OCI-M2 (cell line): ENCODE measurements around the gene F8.
"Not testable (repeated sequence)": the region's sequence is repeated elsewhere in the genome, so short reads cannot be mapped to it uniquely, and the experiment has no call there.

ENCODE experiments used
- DNase-seq: peaks from one replicate; lab custom pipeline; 2025; ENCODE audit not compliant: unreplicated experiment; lab: John Stamatoyannopoulos, UW

Gene F8

GRCh38 chrX:155031657-155032056 lies 9.1 kb upstream of the F8 start:
- no peak for DNase-seq

DNA sequence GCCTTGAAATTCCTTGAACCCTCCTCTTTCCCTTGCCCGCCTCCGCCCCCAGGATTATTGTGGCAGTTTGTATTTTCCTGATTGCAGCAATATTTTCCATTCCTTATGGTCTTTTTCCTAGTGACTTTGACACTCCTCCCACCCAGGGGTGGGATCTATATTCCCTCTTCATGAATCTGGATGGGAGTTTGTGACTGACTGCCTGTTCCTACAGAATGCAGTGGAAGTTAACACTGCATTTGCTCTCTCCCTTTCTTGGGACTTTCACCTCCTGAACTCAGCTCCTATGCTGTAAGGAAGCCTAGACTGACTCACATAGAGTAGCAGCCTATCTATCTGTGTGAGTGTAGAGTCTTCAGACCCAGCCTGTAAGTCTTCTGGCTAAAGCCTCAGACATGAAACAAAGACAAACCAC lies 6.4 kb upstream of the F8 start:
- no peak for DNase-seq

DNA sequence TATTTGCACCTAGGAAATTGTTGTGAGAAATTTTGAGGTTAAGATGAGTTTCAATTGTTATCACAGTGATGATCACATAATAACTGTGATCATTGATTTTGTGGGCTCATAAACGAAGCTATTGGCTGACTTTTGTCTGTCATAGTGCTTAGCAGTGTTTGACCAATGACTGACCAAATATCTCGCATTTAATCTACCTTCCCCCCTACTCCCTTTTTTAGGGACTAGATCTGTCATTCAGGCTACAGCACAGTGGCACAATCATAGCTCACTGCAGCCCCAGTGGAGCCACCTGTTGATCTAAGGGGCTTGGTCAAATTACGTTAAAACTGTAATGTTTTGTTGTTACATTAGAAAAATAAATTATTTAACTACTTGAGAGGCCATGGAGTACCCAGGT lies 5.6 kb upstream of the F8 start:
- DNase-seq: no peak

DNA sequence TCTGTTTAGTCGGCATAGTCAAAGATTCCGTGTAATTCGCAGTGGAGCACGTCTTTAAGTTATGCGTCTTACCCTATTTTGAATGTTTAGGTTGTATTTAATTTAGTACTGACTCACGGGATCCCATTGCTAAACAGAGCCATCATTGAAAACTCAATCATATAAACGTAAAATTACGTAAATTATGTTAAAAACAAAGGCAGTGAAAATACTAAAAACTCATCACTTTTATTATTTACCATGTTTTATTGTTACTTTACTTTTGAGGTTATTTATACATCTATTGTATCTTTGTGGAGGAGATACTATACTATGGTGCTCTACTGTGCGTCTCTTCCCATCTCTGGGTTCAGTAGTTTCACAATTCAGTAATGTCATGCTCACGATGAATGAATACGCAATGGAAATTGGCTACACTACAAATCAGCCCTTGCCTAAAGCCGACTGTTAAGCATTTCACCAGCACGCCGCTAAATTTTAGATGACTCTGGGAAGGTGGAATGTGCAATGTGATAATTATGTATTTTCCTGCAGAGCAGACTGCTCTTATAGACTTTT lies 5.1 kb upstream of the F8 start:
- DNase-seq: no peak

GRCh38 chrX:155026727-155027508 lies 4.4 kb upstream of the F8 start, which contains the start of gene FUNDC2:
Gene FUNDC2, plus strand, starts transcription at chrX:155026844. Its CDS starts 95 bp downstream, at chrX:155026939.
- DNase-seq: peak; percentile 48

DNA sequence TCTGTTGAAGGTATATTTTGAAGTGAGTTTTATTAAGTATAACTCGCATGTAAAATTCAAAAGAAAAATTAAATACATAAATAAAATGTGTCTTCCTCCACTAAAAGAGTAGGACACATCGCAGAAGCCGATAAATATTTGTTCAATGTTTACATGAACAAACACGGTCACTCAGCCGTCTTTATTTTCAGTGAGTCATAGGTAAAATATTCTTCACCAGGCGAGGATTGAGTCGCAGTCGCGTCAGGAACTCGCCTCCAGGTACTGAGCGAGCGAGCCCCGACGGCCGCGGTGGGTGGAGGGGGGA lies 3.9 kb upstream of the F8 start:
- DNase-seq: no peak

- no peak for DNase-seq
Observed at GRCh38 chrX:155023907-155024833, 1.6 kb upstream of the F8 start.

- DNase-seq: no peak
Observed at GRCh38 chrX:155020591-155020990, 1.9 kb downstream of the F8 start.

GRCh38 chrX:155009994-155010472 lies 12.5 kb downstream of the F8 start:
- no peak for DNase-seq

DNA sequence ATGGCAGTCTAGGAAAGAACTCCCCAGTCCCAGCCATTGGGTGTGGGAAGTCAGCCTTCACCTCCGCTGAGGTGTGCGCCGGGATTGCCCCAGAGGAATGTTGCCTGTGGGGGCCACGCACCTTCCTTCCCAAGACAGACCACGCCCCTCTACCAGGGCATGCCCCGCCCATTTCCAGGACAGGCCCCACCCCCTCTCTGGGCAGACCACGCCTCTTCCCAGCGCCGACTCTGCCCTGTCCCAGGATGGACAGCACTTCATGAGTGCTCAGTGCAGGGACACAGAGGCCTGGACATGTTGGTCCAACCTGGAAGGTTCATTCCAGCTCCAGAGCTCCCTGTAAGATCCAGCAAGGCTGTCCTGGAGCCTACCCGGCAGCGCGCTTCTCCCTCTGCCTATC lies 13.9 kb downstream of the F8 start:
- not testable (repeated sequence) for DNase-seq

- DNase-seq: not testable (repeated sequence)
Observed at GRCh38 chrX:155006913-155007671, 15.4 kb downstream of the F8 start.

GRCh38 chrX:155006379-155006778 lies 16.1 kb downstream of the F8 start:
- not testable (repeated sequence) for DNase-seq

GRCh38 chrX:155005190-155005589 lies 17.3 kb downstream of the F8 start:
- no peak for DNase-seq

DNA sequence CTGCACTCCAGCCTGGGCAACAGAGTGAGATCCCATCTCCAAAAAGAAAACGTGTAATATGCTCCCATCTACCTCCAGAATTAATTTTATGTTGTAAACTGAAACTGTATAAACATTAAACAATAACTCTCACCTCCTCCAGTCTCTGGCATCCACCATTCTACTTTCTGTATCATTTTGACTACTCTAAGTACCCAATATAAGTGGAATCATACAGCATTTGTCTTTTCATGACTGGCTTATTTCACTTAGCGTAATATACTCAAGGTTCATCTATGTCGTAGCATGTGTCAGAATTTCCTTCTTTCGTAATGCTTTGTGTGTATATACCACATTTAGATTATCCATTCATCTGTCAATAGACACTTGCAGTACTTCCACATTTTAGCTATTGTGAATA lies 20.6 kb downstream of the F8 start:
- no peak for DNase-seq

DNA sequence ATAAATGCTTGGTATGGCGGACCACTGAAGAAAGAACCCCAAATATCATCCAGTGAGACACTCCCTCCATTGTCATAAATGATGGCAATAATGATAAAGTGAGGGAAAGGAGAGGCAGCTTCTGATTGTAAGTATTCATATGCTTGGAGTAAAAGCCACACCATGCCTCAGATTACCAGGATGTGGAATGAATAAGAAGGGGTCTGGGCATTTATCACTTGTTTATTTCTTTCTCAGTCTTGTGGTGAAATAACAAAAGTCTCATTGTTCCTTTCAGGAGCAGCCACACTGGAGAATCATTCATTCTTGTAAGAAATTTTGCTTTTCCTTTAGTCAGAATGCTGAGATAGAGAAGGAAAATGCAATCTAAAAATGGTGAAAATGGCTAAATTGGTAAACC lies 21.7 kb downstream of the F8 start:
- DNase-seq: no peak

DNA sequence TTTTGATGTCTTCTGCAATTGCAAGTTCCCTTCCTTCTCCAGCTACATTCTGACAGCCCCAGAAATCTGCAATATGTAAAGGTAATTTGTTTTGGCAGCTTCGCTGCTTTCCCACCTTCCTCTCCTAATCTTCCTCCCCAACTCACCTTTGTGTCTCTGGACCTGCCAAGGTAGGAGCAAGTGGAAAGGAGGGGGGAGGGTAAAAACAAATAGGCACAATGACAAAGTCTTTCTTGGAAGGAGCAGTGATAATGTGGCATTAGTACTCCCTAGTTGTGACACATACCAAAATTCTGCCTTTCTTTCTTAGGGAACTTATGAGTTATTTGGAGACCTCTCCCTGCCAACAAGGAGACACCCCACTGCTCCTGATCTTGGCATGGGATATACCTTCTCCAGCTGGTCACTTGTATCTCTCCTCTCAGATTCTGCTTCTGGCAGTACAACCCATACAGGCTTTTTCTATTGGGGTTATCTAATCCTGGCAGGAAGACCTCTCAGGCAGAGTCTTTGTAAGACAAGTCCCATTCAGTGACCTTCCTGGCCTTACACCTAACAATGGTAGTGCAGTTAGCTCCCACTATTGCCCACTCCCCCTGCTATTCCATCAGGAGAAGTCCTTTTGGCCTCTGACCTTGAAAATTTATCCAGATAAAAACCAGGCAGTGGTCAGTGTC lies 24.2 kb downstream of the F8 start:
- DNase-seq: no peak

DNA sequence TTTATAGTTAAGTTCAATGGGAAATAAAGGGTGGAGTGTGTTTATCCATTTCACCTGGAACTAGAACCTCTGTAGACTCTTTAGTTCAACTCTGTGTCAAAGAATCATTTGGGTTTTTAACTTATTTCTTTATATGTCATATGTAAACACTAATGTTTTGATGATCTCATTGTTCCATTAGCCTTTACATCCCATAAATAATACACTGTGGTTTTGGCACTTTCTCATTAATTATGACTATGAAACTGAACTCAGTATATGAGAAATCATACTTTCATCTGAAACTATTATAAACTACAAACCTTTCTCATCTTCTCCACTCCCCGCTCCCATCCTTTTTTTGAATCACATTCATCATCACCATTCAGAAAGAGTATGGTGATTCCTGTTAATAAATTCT lies 31.0 kb downstream of the F8 start:
- DNase-seq: no peak

- DNase-seq: no peak
Observed at GRCh38 chrX:154991039-154991438, 31.5 kb downstream of the F8 start.

- no peak for DNase-seq
Observed at GRCh38 chrX:154990496-154990895, 32.0 kb downstream of the F8 start.

DNA sequence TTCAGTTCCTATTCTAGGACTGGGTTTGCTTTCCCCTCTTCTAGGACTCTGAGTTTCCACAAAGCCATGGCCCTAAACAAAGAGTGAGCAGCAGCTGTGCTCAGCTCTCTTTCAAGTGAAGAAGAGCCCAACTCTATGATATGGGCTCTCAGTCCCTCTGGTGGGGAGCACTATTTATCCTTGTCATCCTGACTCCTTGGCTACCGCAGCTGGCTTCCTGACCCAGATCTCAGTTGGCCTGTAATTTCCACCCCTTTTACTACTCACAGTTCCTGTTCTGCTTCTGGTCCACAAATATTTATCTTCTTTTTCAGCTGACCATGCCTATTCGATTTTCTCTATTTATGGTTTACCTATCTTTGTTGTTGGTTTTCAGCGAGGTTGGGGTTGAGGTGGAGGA lies 33.8 kb downstream of the F8 start:
- DNase-seq: no peak
